H1 (cell line): ENCODE results near the gene AHI1. TPM values are rescaled to one million over a fixed set of nuclear protein-coding genes. Genes with fewer than 3 reads are reported as not detected.

ENCODE experiments used
- CTCF ChIA-PET: fragments of 300-600 bp; sonication (Branson Sonifier 250); formaldehyde crosslinking; loops from one replicate; lab custom pipeline; 2021; ENCODE audit not compliant: partially characterized antibody; lab: Charles Lee
- POLR2A ChIA-PET: fragments of 300-600 bp; sonication (Branson Sonifier 250); formaldehyde crosslinking; loops from one replicate; lab custom pipeline; 2021; ENCODE audit warnings: inconsistent platforms; ENCODE audit not compliant: partially characterized antibody; lab: Charles Lee
- DNase-seq, 2 experiments: peaks; one replicate each; pipeline versions ENCODE4 v3.0.0 to v3.0.0-alpha.2; 2010 to 2022; ENCODE audit warnings: low spot score in 2 of 2, low read depth in 1 of 2, mixed read lengths in 1 of 2
- FAIRE-seq: peaks from 2 replicates; lab custom pipeline; 2011; peaks lifted over from hg19 to GRCh38; lab: Jason Lieb, UNC
- H2AFZ ChIP-seq: 2 replicates; pipeline ENCODE4 v1.8.1; 2012; ENCODE audit warnings: low read length, inconsistent platforms
- H2AK5ac ChIP-seq: 2 replicates; pipeline ENCODE4 v1.6.1; 2013; ENCODE audit warnings: low read depth, low read length
- H2BK120ac ChIP-seq: replicated peaks from 2 replicates; pipeline ENCODE3; 2013; ENCODE audit warnings: low read depth, low read length, inconsistent platforms
- H2BK12ac ChIP-seq: 2 replicates; pipeline ENCODE4 v1.6.1; 2013; ENCODE audit warnings: low read depth, low read length
- H2BK15ac ChIP-seq: 2 replicates; pipeline ENCODE4 v1.6.1; 2013; ENCODE audit warnings: low read length
- H2BK20ac ChIP-seq: 2 replicates; pipeline ENCODE4 v1.6.1; 2013; ENCODE audit warnings: low read length
- H2BK5ac ChIP-seq: 2 replicates; pipeline ENCODE4 v1.6.1; 2013; ENCODE audit warnings: low read depth, low read length
- H3K14ac ChIP-seq: 2 replicates; pipeline ENCODE4 v1.6.1; 2013; ENCODE audit warnings: inconsistent platforms; ENCODE audit not compliant: insufficient read length
- H3K18ac ChIP-seq: 2 replicates; pipeline ENCODE4 v1.6.1; 2013; ENCODE audit warnings: low read length; ENCODE audit errors: extremely low read depth
- H3K23ac ChIP-seq: 2 replicates; pipeline ENCODE4 v1.6.1; 2013; ENCODE audit warnings: inconsistent platforms; ENCODE audit not compliant: insufficient read length
- H3K23me2 ChIP-seq: 2 replicates; pipeline ENCODE4 v1.6.1; 2013; ENCODE audit warnings: low read depth, low read length
- H3K27ac ChIP-seq: 2 replicates; pipeline ENCODE4 v1.6.1; 2011; ENCODE audit warnings: low read depth, low read length, inconsistent platforms
- H3K27me3 ChIP-seq, 4 experiments: replicated peaks in 1 of 4; 1 replicate in 1 of 4; 2 replicates in 3 of 4; pipeline versions ENCODE4 v1.6.1 to v1.8.1; 2011 to 2013; ENCODE audit warnings: low read length in 3 of 4, mild to moderate bottlenecking in 3 of 4, inconsistent platforms in 2 of 4, mixed read lengths in 2 of 4, moderate library complexity in 1 of 4; ENCODE audit not compliant: control insufficient read depth in 3 of 4, insufficient read depth in 3 of 4; ENCODE audit errors: extremely low read depth in 1 of 4
- H3K36me3 ChIP-seq, 4 experiments: 2 replicates each; pipeline versions ENCODE4 v1.6.1 to v1.8.1; 2011 to 2013; ENCODE audit warnings: mild to moderate bottlenecking in 4 of 4, low read length in 3 of 4, moderate library complexity in 2 of 4, control low read depth in 1 of 4, inconsistent platforms in 1 of 4; ENCODE audit not compliant: insufficient read depth in 4 of 4, control insufficient read depth in 2 of 4
- H3K4ac ChIP-seq: replicated peaks from 2 replicates; pipeline ENCODE3; 2013; ENCODE audit warnings: low read length, low read depth, mixed read lengths, inconsistent platforms; ENCODE audit not compliant: insufficient read length
- H3K4me1 ChIP-seq, 4 experiments: replicated peaks in 1 of 4; 1 replicate in 1 of 4; 2 replicates in 3 of 4; pipeline versions ENCODE4 v1.6.1 to v1.8.1; 2011 to 2013; ENCODE audit warnings: low read length in 3 of 4, inconsistent platforms in 2 of 4, mixed read lengths in 1 of 4; ENCODE audit not compliant: insufficient read depth in 4 of 4, control insufficient read depth in 3 of 4
- H3K4me2 ChIP-seq, 2 experiments: 2 replicates each; pipeline versions ENCODE4 v1.6.1 to v1.8.1; 2011 to 2013; ENCODE audit warnings: low read depth in 2 of 2, low read length in 2 of 2, control low read depth in 1 of 2, inconsistent platforms in 1 of 2, mild to moderate bottlenecking in 1 of 2; ENCODE audit not compliant: insufficient read depth in 1 of 2
- H3K4me3 ChIP-seq, 4 experiments: fragments of 200-600, 300-600 bp in 1 of 4; sonication (generic), shearing (Covaris generic), sonication (Bioruptor Twin) in 1 of 4; 2 replicates each; pipeline versions ENCODE4 v1.5.1 to v1.8.1; 2011 to 2016; ENCODE audit warnings: low read length in 4 of 4, low read depth in 3 of 4, control low read depth in 2 of 4, inconsistent platforms in 2 of 4, mild to moderate bottlenecking in 2 of 4, mixed read lengths in 1 of 4, moderate library complexity in 1 of 4; ENCODE audit not compliant: insufficient read depth in 2 of 4; ENCODE audit errors: extremely low read depth in 1 of 4
- H3K56ac ChIP-seq: replicated peaks from 2 replicates; pipeline ENCODE3; 2013; ENCODE audit warnings: low read depth, mild to moderate bottlenecking, mixed read lengths, low read length, inconsistent platforms; ENCODE audit not compliant: insufficient read length
- H3K79me1 ChIP-seq: 2 replicates; pipeline ENCODE4 v1.6.1; 2013; ENCODE audit warnings: low read depth, low read length, control low read depth
- H3K79me2 ChIP-seq, 2 experiments: 2 replicates each; pipeline versions ENCODE4 v1.6.1 to v1.8.1; 2012 to 2013; ENCODE audit warnings: low read length in 2 of 2, mild to moderate bottlenecking in 2 of 2, inconsistent platforms in 1 of 2; ENCODE audit not compliant: insufficient read depth in 2 of 2, control insufficient read depth in 1 of 2
- H3K9ac ChIP-seq, 4 experiments: replicated peaks in 1 of 4; 1 replicate in 1 of 4; 2 replicates in 3 of 4; pipeline versions ENCODE4 v1.6.1 to v1.8.1; 2011 to 2013; ENCODE audit warnings: low read depth in 3 of 4, low read length in 3 of 4, control low read depth in 2 of 4, mild to moderate bottlenecking in 2 of 4, moderate library complexity in 2 of 4, inconsistent platforms in 1 of 4; ENCODE audit errors: extremely low read depth in 1 of 4
- H3K9me3 ChIP-seq, 2 experiments: 2 replicates each; pipeline versions ENCODE4 v1.6.1 to v1.8.1; 2012 to 2013; ENCODE audit warnings: mild to moderate bottlenecking in 2 of 2, moderate library complexity in 2 of 2, control low read depth in 1 of 2, inconsistent platforms in 1 of 2, low read depth in 1 of 2, low read length in 1 of 2, mixed read lengths in 1 of 2; ENCODE audit not compliant: insufficient read depth in 2 of 2
- H4K20me1 ChIP-seq, 2 experiments: replicated peaks in 1 of 2; 2 replicates each; pipeline versions ENCODE3 to v1.8.1; 2011 to 2013; ENCODE audit warnings: inconsistent platforms in 2 of 2, low read length in 2 of 2, mild to moderate bottlenecking in 1 of 2; ENCODE audit not compliant: insufficient read depth in 2 of 2, control insufficient read depth in 1 of 2
- H4K5ac ChIP-seq: 2 replicates; pipeline ENCODE4 v1.6.1; 2013; ENCODE audit warnings: low read length, low read depth, mixed read lengths, inconsistent platforms; ENCODE audit not compliant: insufficient read length
- H4K8ac ChIP-seq: 2 replicates; pipeline ENCODE4 v1.8.0; 2013; ENCODE audit warnings: mild to moderate bottlenecking, moderate library complexity, low read length, inconsistent platforms; ENCODE audit not compliant: insufficient read depth; ENCODE audit errors: extremely low read depth
- H4K91ac ChIP-seq: replicated peaks from 2 replicates; pipeline ENCODE3; 2013; ENCODE audit warnings: low read length, mixed read lengths, inconsistent platforms; ENCODE audit not compliant: insufficient read length
- BACH1 ChIP-seq: IDR thresholded peaks from 2 replicates; pipeline ENCODE4 v1.6.1; 2012; ENCODE audit warnings: low read length, improper control_type of control experiment
- CBX5 ChIP-seq: fragments of 300-800, 300-1000 bp; sonication (generic); IDR thresholded peaks from 2 replicates; pipeline ENCODE4 v1.7.1; 2016; ENCODE audit warnings: antibody characterized with exemption, low read length, low read depth
- GABPA ChIP-seq: IDR thresholded peaks from 2 replicates; pipeline ENCODE4 v1.6.1; 2011; ENCODE audit warnings: mild to moderate bottlenecking, low read length, moderate library complexity, borderline replicate concordance; ENCODE audit not compliant: insufficient read depth
- KDM4A ChIP-seq: IDR thresholded peaks from one replicate; pipeline ENCODE4 v1.7.1; 2012; ENCODE audit warnings: low read depth, mild to moderate bottlenecking, moderate library complexity, low read length, inconsistent platforms; ENCODE audit not compliant: severe bottlenecking
- KDM5A ChIP-seq: fragments of 200-600 bp; IDR thresholded peaks from 2 replicates; pipeline ENCODE4 v1.7.1; 2012; ENCODE audit warnings: mild to moderate bottlenecking, low read length, inconsistent platforms, mixed read lengths
- NANOG ChIP-seq: IDR thresholded peaks from 2 replicates; pipeline ENCODE4 v1.6.1; 2011; ENCODE audit warnings: low read length, low read depth, mild to moderate bottlenecking, inconsistent platforms; ENCODE audit not compliant: insufficient read depth, poor library complexity, severe bottlenecking
- RAD21 ChIP-seq, 2 experiments: IDR thresholded peaks in 1 of 2; conservative IDR thresholded peaks in 1 of 2; 2 replicates each; pipeline ENCODE4 v1.6.1; 2011; ENCODE audit warnings: low read depth in 2 of 2, low read length in 2 of 2, improper control_type of control experiment in 1 of 2, inconsistent platforms in 1 of 2, mild to moderate bottlenecking in 1 of 2, moderate library complexity in 1 of 2
- SIN3A ChIP-seq, 2 experiments: IDR thresholded peaks in 1 of 2; conservative IDR thresholded peaks in 1 of 2; 2 replicates each; pipeline ENCODE4 v1.6.1; 2011 to 2012; ENCODE audit warnings: low read length in 2 of 2, improper control_type of control experiment in 1 of 2, low read depth in 1 of 2, mild to moderate bottlenecking in 1 of 2
- SIRT6 ChIP-seq: IDR thresholded peaks from one replicate; pipeline ENCODE4 v1.7.1; 2012; ENCODE audit warnings: low read length, inconsistent platforms
- TAF7 ChIP-seq: optimal IDR thresholded peaks from 2 replicates; pipeline ENCODE3; 2011; ENCODE audit warnings: low read depth, mild to moderate bottlenecking, inconsistent platforms, low read length, moderate library complexity, borderline replicate concordance
- TEAD4 ChIP-seq: IDR thresholded peaks from 2 replicates; pipeline ENCODE4 v1.6.1; 2012; ENCODE audit warnings: low read depth, low read length, inconsistent platforms, mixed read lengths
- USF2 ChIP-seq: IDR thresholded peaks from 2 replicates; pipeline ENCODE4 v1.6.1; 2011; ENCODE audit warnings: low read length, improper control_type of control experiment
- YY1 ChIP-seq: IDR thresholded peaks from 2 replicates; pipeline ENCODE4 v1.6.1; 2011; ENCODE audit warnings: low read depth, mild to moderate bottlenecking, low read length
- WGBS, 2 experiments: shearing (Covaris generic) in 1 of 2; methylation state at CpG; one replicate each; pipeline versions ENCODE4 v1.1.6 to v1.1.7; 2013 to 2015; ENCODE audit warnings: low lambda C conversion rate in 2 of 2, mixed read lengths in 2 of 2, inconsistent platforms in 1 of 2, low coverage in 1 of 2, missing lambda C conversion rate in 1 of 2; ENCODE audit not compliant: insufficient replicate concordance in 2 of 2, insufficient coverage in 1 of 2, insufficient read length in 1 of 2; ENCODE audit errors: extremely low coverage in 1 of 2, missing lambda C conversion rate in 1 of 2; 5-methylcytosine and 5-hydroxymethylcytosine counted together
- polyA plus RNA-seq, 7 experiments: library from polyadenylated mRNA; depleted of rRNA in 3 of 7; stranded (reverse) in 5 of 7; unstranded in 2 of 7; fragments of >200 nt in 5 of 7; fragments of 200-250 nt in 2 of 7; gene quantifications; 1 replicate in 5 of 7; 2 replicates in 1 of 7; 4 replicates in 1 of 7; pipeline versions ENCODE4 v1.2.1 to v1.2.3, GENCODE V29; 2011 to 2013; ENCODE audit warnings: missing spikeins in 2 of 7, mixed read lengths in 2 of 7
- total RNA-seq: library from RNA; stranded (reverse); fragmentation: NEBNext Ultra II Directional; extraction: Animal tissue kit (Norgen Biotek cat#: 25700); gene quantifications from 2 replicates; pipeline ENCODE4 v1.2.1, GENCODE V29; 2021

Gene AHI1
- total and polyA plus RNA-seq, 2 of the 8 experiments (the other 6 are each of a cell fraction or from before 2014, with no cell fraction given) = 4.2 to 19.6 TPM

DNA sequence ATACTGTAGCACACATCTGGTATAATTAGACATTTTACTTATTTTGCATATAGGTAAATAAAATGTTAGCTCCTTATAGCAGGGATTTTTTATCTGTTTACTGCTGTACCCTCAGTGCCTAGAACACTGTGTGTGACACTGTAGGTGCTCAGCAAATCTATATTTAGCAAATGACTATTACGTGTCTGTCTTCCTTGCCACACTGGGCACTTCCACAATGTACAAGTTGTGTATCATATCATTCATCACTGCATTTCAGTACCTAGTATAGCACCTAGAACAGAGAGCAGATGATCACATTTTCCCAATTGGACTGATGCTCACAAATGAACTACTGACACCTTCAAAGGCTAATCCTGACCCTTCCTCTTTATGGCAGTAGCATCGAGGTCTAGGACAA lies 200.8 kb downstream of the AHI1 start:
- Histone ChIP-seq H3K9ac (no peak overlapping the region), H2BK12ac (no peak overlapping the region), H2AFZ (no peak overlapping the region), H3K36me3 (no peaks in the 10 kb centered on the region), H3K9me3 (no peaks in the 10 kb centered on the region), H3K23me2 (no peaks in the 10 kb centered on the region), H3K23ac (no peak overlapping the region), H4K5ac (no peak overlapping the region), H2AK5ac (no peak overlapping the region), H3K4me1 (peaks cover 0 to 3% (median 0%) of the 10 kb centered on the region in 4 experiments; a peak in 1 of 7 replicates), H2BK15ac (no peak overlapping the region), H4K8ac (no peak overlapping the region), H3K27ac (no peak overlapping the region), H2BK20ac (no peak overlapping the region), H4K91ac (no peak overlapping the region), H3K18ac (no peak overlapping the region), H3K4me2 (no peak overlapping the region), H3K56ac (no peak overlapping the region), H2BK120ac (no peak overlapping the region), H3K79me2 (no peaks in the 10 kb centered on the region), H4K20me1 (no peaks in the 10 kb centered on the region), H3K79me1 (no peaks in the 10 kb centered on the region), H3K4me3 (no peak overlapping the region), H3K14ac (no peak overlapping the region), H3K27me3 (no peaks in the 10 kb centered on the region), H3K4ac (no peak overlapping the region), H2BK5ac (no peak overlapping the region)
- ChIA-PET POLR2A (interaction anchor here (0.6 kb wide), 1 partner anchor 196 kb away, joined by 3 read pairs; no protein-coding TSS in a partner anchor), CTCF (no interaction called here)
- FAIRE-seq = no peak
- WGBS, 2 experiments = 88% methylated on average over 2 of the region's 2 CpGs; no CpG with 5 or more reads in 1 of the 2 experiments
- no peak for DNase-seq
- no peak for TF ChIP-seq KDM4A
- TF ChIP-seq BACH1 = no peak
- TF ChIP-seq GABPA = no peak
- TF ChIP-seq TEAD4 = no peak
- TF ChIP-seq USF2 = no peak
- TF ChIP-seq KDM5A = no peak
- TF ChIP-seq RAD21 (IDR thresholded peaks at IDR 0.05 in 1 of 2, conservative IDR thresholded peaks at IDR 0.05 in 1 of 2; ENCODE audit: low read depth in 2 of 2, low read length in 2 of 2) = no peak
- no peak for TF ChIP-seq SIRT6
- TF ChIP-seq YY1 = no peak
- no peak for TF ChIP-seq CBX5
- no peak for TF ChIP-seq SIN3A (conservative IDR thresholded peaks at IDR 0.05 in 1 of 2, IDR thresholded peaks at IDR 0.05 in 1 of 2; ENCODE audit: low read depth in 1 of 2, low read length in 2 of 2)
- TF ChIP-seq NANOG = no peak
- TF ChIP-seq TAF7 = no peak
